Endothelial cell of umbilical vein (primary cell): ENCODE results near the gene OR1J1. TPM values are rescaled to one million over a fixed set of nuclear protein-coding genes. Genes with fewer than 3 reads are reported as not detected.

Source experiments
- Bru-seq: library from RNA; stranded (reverse); fragments of 400-500 nt; gene quantifications from one replicate; lab custom pipeline; 2021; lab: Mats Ljungman, UMichigan
- BruChase-seq, 2 experiments: library from RNA; stranded (reverse); fragments of 400-500 nt; gene quantifications; one replicate each; lab custom pipeline; 2021; lab: Mats Ljungman, UMichigan
- BruUV-seq: library from RNA; stranded (reverse); fragments of 400-500 nt; replicated peaks from 2 replicates; lab custom pipeline; 2021; lab: Mats Ljungman, UMichigan
- CTCF ChIA-PET: fragments of 300-600, 350-600 bp; sonication (Branson Sonifier 250); formaldehyde crosslinking; loops from one replicate; lab custom pipeline; 2021; ENCODE audit warnings: antibody characterized with exemption, inconsistent platforms; lab: Charles Lee
- POLR2A ChIA-PET: fragments of 300-600, 350-600 bp; sonication (Branson Sonifier 250); formaldehyde crosslinking; loops from one replicate; lab custom pipeline; 2021; ENCODE audit warnings: antibody characterized with exemption, inconsistent platforms; lab: Charles Lee
- DNase-seq: peaks from one replicate; pipeline ENCODE4 v3.0.0-alpha.2; 2011; ENCODE audit warnings: low read depth, low spot score
- FAIRE-seq: peaks from 2 replicates; lab custom pipeline; 2011; peaks lifted over from hg19 to GRCh38; lab: Jason Lieb, UNC
- H2AFZ ChIP-seq: 2 replicates; pipeline ENCODE4 v1.6.0; 2012; ENCODE audit warnings: low read depth, low read length, control low read depth, inconsistent platforms
- H3K27ac ChIP-seq: 2 replicates; pipeline ENCODE4 v1.5.1; 2011; ENCODE audit warnings: low read depth, mild to moderate bottlenecking, control low read depth, low read length, moderate library complexity; ENCODE audit not compliant: insufficient read depth
- H3K27me3 ChIP-seq, 2 experiments: 2 replicates each; pipeline versions ENCODE4 v1.6.0 to v1.6.1; 2011; ENCODE audit warnings: low read length in 2 of 2, mixed read lengths in 1 of 2; ENCODE audit not compliant: control insufficient read depth in 2 of 2, insufficient read depth in 2 of 2
- H3K36me3 ChIP-seq, 2 experiments: 2 replicates in 1 of 2; 3 replicates in 1 of 2; pipeline ENCODE4 v1.5.1; 2011; ENCODE audit warnings: low read length in 2 of 2, mild to moderate bottlenecking in 1 of 2, moderate library complexity in 1 of 2; ENCODE audit not compliant: control insufficient read depth in 2 of 2, insufficient read depth in 2 of 2; ENCODE audit errors: extremely low read depth in 1 of 2
- H3K4me1 ChIP-seq: 3 replicates; pipeline ENCODE4 v1.5.1; 2011; ENCODE audit warnings: mild to moderate bottlenecking, low read length; ENCODE audit not compliant: control insufficient read depth, insufficient read depth; ENCODE audit errors: extremely low read depth
- H3K4me2 ChIP-seq: 2 replicates; pipeline ENCODE4 v1.6.1; 2011; ENCODE audit warnings: low read length, control low read depth, mixed read lengths; ENCODE audit not compliant: insufficient read depth
- H3K4me3 ChIP-seq, 3 experiments: fragments of 200-600 bp in 1 of 3; sonication (generic), shearing (Covaris generic) in 1 of 3; replicated peaks in 1 of 3; 2 replicates each; pipeline ENCODE4 v1.5.1; 2011 to 2016; ENCODE audit warnings: control low read depth in 3 of 3, low read length in 3 of 3, mild to moderate bottlenecking in 2 of 3, inconsistent platforms in 1 of 3, low read depth in 1 of 3, moderate library complexity in 1 of 3; ENCODE audit not compliant: insufficient read depth in 1 of 3
- H3K79me2 ChIP-seq: 2 replicates; pipeline ENCODE4 v1.6.0; 2012; ENCODE audit warnings: low read length, inconsistent platforms; ENCODE audit not compliant: control insufficient read depth, insufficient read depth
- H3K9ac ChIP-seq: replicated peaks from 2 replicates; pipeline ENCODE3; 2011; ENCODE audit warnings: low read length, control low read depth; ENCODE audit not compliant: insufficient read depth; ENCODE audit errors: extremely low read depth
- H3K9me1 ChIP-seq: replicated peaks from 3 replicates; pipeline ENCODE4 v1.6.0; 2011; ENCODE audit warnings: mild to moderate bottlenecking, low read length; ENCODE audit not compliant: control insufficient read depth, insufficient read depth; ENCODE audit errors: extremely low read depth
- H3K9me3 ChIP-seq: replicated peaks from 2 replicates; pipeline ENCODE4 v1.5.1; 2012; ENCODE audit warnings: low read length, inconsistent platforms; ENCODE audit not compliant: control insufficient read depth, insufficient read depth
- H4K20me1 ChIP-seq: replicated peaks from 2 replicates; pipeline ENCODE3; 2011; ENCODE audit warnings: mild to moderate bottlenecking, low read length; ENCODE audit not compliant: control insufficient read depth, insufficient read depth; ENCODE audit errors: extremely low read depth
- EZH2 ChIP-seq: IDR thresholded peaks from 2 replicates; pipeline ENCODE4 v1.6.1; 2012; ENCODE audit warnings: borderline replicate concordance, low read depth, mild to moderate bottlenecking, moderate library complexity, low read length, inconsistent platforms; ENCODE audit not compliant: severe bottlenecking
- FOS ChIP-seq: IDR thresholded peaks from 2 replicates; pipeline ENCODE4 v1.6.1; 2011; ENCODE audit warnings: mild to moderate bottlenecking, low read length, moderate library complexity, borderline replicate concordance; ENCODE audit not compliant: insufficient read depth
- GATA2 ChIP-seq: IDR thresholded peaks from 2 replicates; pipeline ENCODE4 v1.7.0; 2011; ENCODE audit warnings: low read depth, mild to moderate bottlenecking, moderate library complexity, mixed read lengths, low read length; ENCODE audit not compliant: insufficient read length, insufficient read depth
- JUN ChIP-seq: IDR thresholded peaks from 2 replicates; pipeline ENCODE4 v1.6.1; 2011; ENCODE audit warnings: borderline replicate concordance, low read depth; ENCODE audit not compliant: insufficient read length, insufficient read depth
- MYC ChIP-seq: IDR thresholded peaks from one replicate; pipeline ENCODE4 v1.6.1; 2011; ENCODE audit warnings: mild to moderate bottlenecking, low read depth, low read length
- POLR2A ChIP-seq: IDR thresholded peaks from 2 replicates; pipeline ENCODE4 v1.6.1; 2012; ENCODE audit warnings: low read depth, mild to moderate bottlenecking, control low read depth, low read length
- POLR2AphosphoS5 ChIP-seq: IDR thresholded peaks from 2 replicates; pipeline ENCODE4 v1.6.1; 2012; ENCODE audit warnings: low read depth, mild to moderate bottlenecking, control low read depth, low read length, moderate library complexity; ENCODE audit not compliant: insufficient read depth
- dilution Hi-C: fragments of 300-500 bp; cut with MboI; formaldehyde crosslinking; loops from one replicate; pipeline ENCODE4 v1.15.0; 2019; ENCODE audit warnings: low sequenced_read_pairs; ENCODE audit not compliant: extremely low pct_ligation_motif_present
- intact Hi-C: fragments of 100-400 bp; cut with micrococcal nuclease; formaldehyde crosslinking; loops from one replicate; pipeline ENCODE4 v1.10.0; 2022
- long read RNA-seq: library from polyadenylated mRNA; stranded (forward); transcript quantifications from one replicate; pipeline ENCODE4 v2.0.0, GENCODE V29; 2021
- polyA minus RNA-seq, 3 experiments: library from RNA; depleted of rRNA, polyadenylated mRNA; stranded (reverse); fragments of >200 nt; gene quantifications; 1 replicate in 1 of 3; 2 replicates in 2 of 3; pipeline ENCODE4 v1.2.3, GENCODE V29; 2011
- polyA plus RNA-seq, 4 experiments: library from polyadenylated mRNA; depleted of rRNA in 3 of 4; stranded (reverse) in 3 of 4; unstranded in 1 of 4; fragments of >200 nt; gene quantifications; 2 replicates each; pipeline versions ENCODE4 v1.2.1 to v1.2.3, GENCODE V29; 2011 to 2012; ENCODE audit warnings: missing spikeins in 1 of 4
- total RNA-seq: library from RNA; stranded (reverse); gene quantifications from 2 replicates; pipeline ENCODE4 v1.2.3, GENCODE V29; 2021
- TF ChIP-seq, protein P1 (sequence below): IDR thresholded peaks from 2 replicates; pipeline ENCODE4 v1.6.1; 2011; ENCODE audit not compliant: insufficient read depth, insufficient read length
- TF ChIP-seq, protein P2 (sequence below), 2 donors: IDR thresholded peaks; 1 replicate in 1 of 2; 2 replicates in 1 of 2; pipeline ENCODE4 v1.5.1; 2011; ENCODE audit warnings: low read length in 2 of 2, mild to moderate bottlenecking in 2 of 2, moderate library complexity in 2 of 2, control low read depth in 1 of 2, inconsistent platforms in 1 of 2, low read depth in 1 of 2; ENCODE audit not compliant: insufficient read depth in 1 of 2; ENCODE audit errors: extremely low read depth in 1 of 2

The OR1J1 gene, protein sequence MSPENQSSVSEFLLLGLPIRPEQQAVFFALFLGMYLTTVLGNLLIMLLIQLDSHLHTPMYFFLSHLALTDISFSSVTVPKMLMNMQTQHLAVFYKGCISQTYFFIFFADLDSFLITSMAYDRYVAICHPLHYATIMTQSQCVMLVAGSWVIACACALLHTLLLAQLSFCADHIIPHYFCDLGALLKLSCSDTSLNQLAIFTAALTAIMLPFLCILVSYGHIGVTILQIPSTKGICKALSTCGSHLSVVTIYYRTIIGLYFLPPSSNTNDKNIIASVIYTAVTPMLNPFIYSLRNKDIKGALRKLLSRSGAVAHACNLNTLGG
- total RNA-seq = not detected in 2 replicates
- polyA plus RNA-seq = not detected in 2 replicates
- not detected in 2 replicates for polyA plus RNA-seq (2011; cell fraction: cytosol; rRNA removed)
- polyA plus RNA-seq (2011; cell fraction: nucleus; rRNA removed) = not detected in 2 replicates
- polyA plus RNA-seq (2012) = not detected in 2 replicates
- polyA minus RNA-seq = not detected in 2 replicates
- not detected for polyA minus RNA-seq (2011; cell fraction: cytosol; rRNA and poly(A)+ RNA removed)
- polyA minus RNA-seq (2011; cell fraction: nucleus; rRNA and poly(A)+ RNA removed) = not detected in 2 replicates
- not detected for Bru-seq, nascent RNA
- BruChase-seq, experiment 1, labeled RNA remaining after a 6-hour chase = not detected
- not detected for BruChase-seq, experiment 2, labeled RNA remaining after a 2-hour chase
- long read RNA-seq = 0 reads

DNA sequence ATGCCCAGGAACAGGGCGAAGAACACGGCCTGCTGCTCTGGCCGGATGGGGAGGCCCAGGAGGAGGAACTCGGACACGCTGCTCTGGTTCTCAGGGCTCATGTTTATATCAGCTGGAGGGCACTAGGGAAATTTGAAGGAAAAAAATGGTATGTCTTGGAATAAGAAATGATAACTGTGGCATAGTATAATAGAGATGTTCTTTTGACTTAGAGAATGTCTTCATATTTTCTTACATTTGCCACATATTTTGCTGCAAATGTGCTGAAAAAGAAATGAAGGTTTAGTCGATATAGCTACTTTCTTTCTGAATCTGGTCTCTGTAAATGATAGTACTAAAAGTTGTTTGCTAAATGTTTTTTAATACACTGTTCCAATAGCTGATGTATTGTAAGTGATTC, at the start of gene OR1J1:
OR1J1 (minus strand) TSS at position 101 of the 400 bp plus-strand sequence; CDS start at position 101, 0 bp downstream.
- Histone ChIP-seq H3K4me1 (no peaks in the 10 kb centered on the region), H3K4me3 (no peak within 1 kb of the TSS), H3K9me1 (no peaks in the 10 kb centered on the region), H2AFZ (no peak within 1 kb of the TSS), H3K9ac (no peak within 1 kb of the TSS), H3K9me3 (no peaks in the 10 kb centered on the region), H3K36me3 (no peaks in the 10 kb centered on the region), H3K4me2 (no peak within 1 kb of the TSS), H3K79me2 (no peaks in the 10 kb centered on the region), H3K27me3 (peaks cover 10% of the 10 kb centered on the region in 2 experiments), H3K27ac (no peak within 1 kb of the TSS), H4K20me1 (no peaks in the 10 kb centered on the region)
- BruUV-seq = no TSS peak
- no peak for TF ChIP-seq POLR2A
- intact Hi-C loops (no loop called here), dilution Hi-C loops (no loop called here)
- CTCF ChIA-PET = interaction anchor here (0.6 to 1.3 kb wide), 3 partner anchors 12 to 378 kb away, joined by 3 to 4 read pairs (median 4); no protein-coding TSS in a partner anchor
- FAIRE-seq = no peak
- POLR2A ChIA-PET = no interaction called here
- no peak for DNase-seq

DNA sequence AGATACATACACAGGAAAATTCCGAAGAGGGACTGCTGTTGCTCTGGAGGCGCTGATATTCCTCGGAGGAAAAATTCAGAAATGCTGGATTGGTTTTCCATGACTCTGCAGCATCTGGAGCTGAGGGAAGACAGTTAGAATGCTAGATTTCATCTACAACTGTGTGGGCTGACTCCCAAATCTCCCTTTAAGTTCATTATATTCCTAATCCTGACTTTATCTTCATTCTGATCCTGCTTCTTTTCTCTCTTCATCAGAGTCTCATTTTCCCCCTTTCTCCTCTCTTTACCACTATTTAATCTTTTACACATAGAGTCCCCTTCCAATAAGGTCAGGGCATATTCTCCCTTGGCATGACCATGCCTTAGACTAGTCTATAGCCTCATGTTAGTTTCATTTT, 49.5 kb upstream of the OR1J1 start, which contains the start of gene OR1N1:
OR1N1 (minus strand) TSS at position 101 of the 400 bp plus-strand sequence; CDS start at position 101, 0 bp downstream.
- no peak within 1 kb of the TSS for H3K4me3 ChIP-seq
- H3K4me1 ChIP-seq = no peaks in the 10 kb centered on the region
- H3K9me3 ChIP-seq = no peaks in the 10 kb centered on the region
- CTCF ChIA-PET = interaction anchor here (1.0 kb wide), 1 partner anchor 29 kb away, joined by 3 read pairs; no protein-coding TSS in a partner anchor
- no peaks in the 10 kb centered on the region for H3K79me2 ChIP-seq
- intact Hi-C loops = no loop called here
- H3K27ac ChIP-seq = no peak within 1 kb of the TSS
- H4K20me1 ChIP-seq = no peaks in the 10 kb centered on the region
- DNase-seq (no peak), FAIRE-seq (no peak)
- no peak for TF ChIP-seq POLR2AphosphoS5
- TF ChIP-seq, protein P1, sequence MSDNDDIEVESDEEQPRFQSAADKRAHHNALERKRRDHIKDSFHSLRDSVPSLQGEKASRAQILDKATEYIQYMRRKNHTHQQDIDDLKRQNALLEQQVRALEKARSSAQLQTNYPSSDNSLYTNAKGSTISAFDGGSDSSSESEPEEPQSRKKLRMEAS = no peak
- TF ChIP-seq MYC = no peak
- TF ChIP-seq FOS = no peak
- TF ChIP-seq JUN = no peak
- TF ChIP-seq GATA2 = no peak
- no peak for TF ChIP-seq EZH2
- no peak for TF ChIP-seq POLR2A
- TF ChIP-seq, protein P2, sequence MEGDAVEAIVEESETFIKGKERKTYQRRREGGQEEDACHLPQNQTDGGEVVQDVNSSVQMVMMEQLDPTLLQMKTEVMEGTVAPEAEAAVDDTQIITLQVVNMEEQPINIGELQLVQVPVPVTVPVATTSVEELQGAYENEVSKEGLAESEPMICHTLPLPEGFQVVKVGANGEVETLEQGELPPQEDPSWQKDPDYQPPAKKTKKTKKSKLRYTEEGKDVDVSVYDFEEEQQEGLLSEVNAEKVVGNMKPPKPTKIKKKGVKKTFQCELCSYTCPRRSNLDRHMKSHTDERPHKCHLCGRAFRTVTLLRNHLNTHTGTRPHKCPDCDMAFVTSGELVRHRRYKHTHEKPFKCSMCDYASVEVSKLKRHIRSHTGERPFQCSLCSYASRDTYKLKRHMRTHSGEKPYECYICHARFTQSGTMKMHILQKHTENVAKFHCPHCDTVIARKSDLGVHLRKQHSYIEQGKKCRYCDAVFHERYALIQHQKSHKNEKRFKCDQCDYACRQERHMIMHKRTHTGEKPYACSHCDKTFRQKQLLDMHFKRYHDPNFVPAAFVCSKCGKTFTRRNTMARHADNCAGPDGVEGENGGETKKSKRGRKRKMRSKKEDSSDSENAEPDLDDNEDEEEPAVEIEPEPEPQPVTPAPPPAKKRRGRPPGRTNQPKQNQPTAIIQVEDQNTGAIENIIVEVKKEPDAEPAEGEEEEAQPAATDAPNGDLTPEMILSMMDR (IDR thresholded peaks at IDR 0.05; ENCODE audit: extremely low read depth in 1 of 2, insufficient read depth in 1 of 2, low read depth in 1 of 2, low read length in 2 of 2) = no peak
- BruUV-seq = no TSS peak
- H3K36me3 ChIP-seq = no peaks in the 10 kb centered on the region
- H3K9me1 ChIP-seq = no peaks in the 10 kb centered on the region
- dilution Hi-C loops = no loop called here
- POLR2A ChIA-PET = no interaction called here
- no peak within 1 kb of the TSS for H3K4me2 ChIP-seq
- H3K27me3 ChIP-seq = peaks cover 2 to 8% of the 10 kb centered on the region in 2 experiments
- no peak within 1 kb of the TSS for H2AFZ ChIP-seq
- H3K9ac ChIP-seq = no peak within 1 kb of the TSS
